Prostate gland (tissue), 2 donors: ENCODE measurements around the gene ADGRL3. TPM values are rescaled to one million over a fixed set of nuclear protein-coding genes. Genes with fewer than 3 reads are reported as not detected.

ENCODE experiments used
- DNase-seq: peaks from one replicate; pipeline ENCODE4 v3.0.0-alpha.2; 2019; ENCODE audit warnings: low spot score
- H3K27ac ChIP-seq, 2 donors: fragments of 200-600 bp; sonication (generic); 2 replicates each; pipeline ENCODE4 v1.5.1; 2017 to 2019
- H3K27me3 ChIP-seq: fragments of 200-600 bp; sonication (generic); replicated peaks from 2 replicates; pipeline ENCODE4 v1.5.1; 2019; ENCODE audit not compliant: insufficient read depth
- H3K36me3 ChIP-seq, 2 donors: fragments of 200-600 bp; sonication (generic); 1 replicate in 1 of 2; 2 replicates in 1 of 2; pipeline versions ENCODE4 v1.5.1 to v1.8.1; 2017 to 2019
- H3K4me1 ChIP-seq: fragments of 200-600 bp; sonication (generic); replicated peaks from 2 replicates; pipeline ENCODE4 v1.5.1; 2019
- H3K4me3 ChIP-seq, 2 donors: fragments of 200-600 bp; sonication (generic); 2 replicates each; pipeline ENCODE4 v1.5.1; 2017 to 2019
- H3K9me3 ChIP-seq: fragments of 200-600 bp; sonication (generic); 2 replicates; pipeline ENCODE4 v1.5.1; 2017
- POLR2A ChIP-seq: fragments of 450-650 bp; IDR thresholded peaks from one replicate; pipeline ENCODE4 v1.6.1; 2016; ENCODE audit warnings: antibody characterized with exemption, mild to moderate bottlenecking
- POLR2AphosphoS5 ChIP-seq: sonication (generic); formaldehyde crosslinking; IDR thresholded peaks from one replicate; pipeline ENCODE4 v1.6.1; 2017; ENCODE audit warnings: antibody characterized with exemption
- WGBS: methylation state at CpG from one replicate; pipeline ENCODE4 v1.1.5; 2018; 5-methylcytosine and 5-hydroxymethylcytosine counted together
- intact Hi-C: fragments of 100-400 bp; cut with DNase I; formaldehyde crosslinking; loops from one replicate; pipeline ENCODE4 v1.14.2; 2022
- total RNA-seq, 2 donors: library from RNA; depleted of rRNA; stranded (reverse); fragments of >200 nt; gene quantifications; one replicate each; pipeline ENCODE4 v1.1.0, GENCODE V29; 2016
- TF ChIP-seq, protein P1 (sequence below), 4 experiments: fragments of 200-600 bp in 2 of 4; fragments of 450-650 bp in 2 of 4; sonication (generic) in 2 of 4; IDR thresholded peaks; 1 replicate in 3 of 4; 2 replicates in 1 of 4; pipeline ENCODE4 v1.5.1; 2016 to 2019; ENCODE audit warnings: antibody characterized with exemption in 4 of 4, mild to moderate bottlenecking in 2 of 4, moderate library complexity in 2 of 4

The ADGRL3 gene
- total RNA-seq, 2 donors from 2014 or later, result 1.7 to 23.5 TPM

DNA sequence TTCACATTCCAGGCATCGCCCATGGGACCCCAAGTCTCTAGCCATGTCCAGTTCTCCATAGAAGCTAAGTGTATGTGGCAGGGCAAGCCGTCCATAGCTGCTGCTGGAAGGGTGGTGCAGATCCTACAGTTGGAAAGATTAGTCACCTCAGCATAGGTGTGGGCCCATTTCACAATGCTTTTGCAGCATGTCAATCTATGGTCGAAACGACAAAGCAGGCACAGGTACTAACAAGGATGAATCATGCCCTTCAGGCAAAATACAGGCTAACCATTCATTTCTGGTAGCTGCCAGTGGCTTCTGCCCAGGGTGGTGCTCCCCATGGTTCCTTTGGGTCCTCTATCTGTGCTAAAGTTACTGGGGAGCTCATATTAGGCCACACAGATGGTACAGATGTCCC is 225.2 kb downstream of the ADGRL3 start:
- no peak for DNase-seq
- intact Hi-C loops, result no loop called here
- no peaks in the 10 kb centered on the region for H3K27me3 ChIP-seq
- no peak overlapping the region for H3K4me3 ChIP-seq
- no peaks in the 10 kb centered on the region for H3K36me3 ChIP-seq
- no peaks in the 10 kb centered on the region for H3K4me1 ChIP-seq
- no peaks in the 10 kb centered on the region for H3K9me3 ChIP-seq
- TF ChIP-seq, protein P1, sequence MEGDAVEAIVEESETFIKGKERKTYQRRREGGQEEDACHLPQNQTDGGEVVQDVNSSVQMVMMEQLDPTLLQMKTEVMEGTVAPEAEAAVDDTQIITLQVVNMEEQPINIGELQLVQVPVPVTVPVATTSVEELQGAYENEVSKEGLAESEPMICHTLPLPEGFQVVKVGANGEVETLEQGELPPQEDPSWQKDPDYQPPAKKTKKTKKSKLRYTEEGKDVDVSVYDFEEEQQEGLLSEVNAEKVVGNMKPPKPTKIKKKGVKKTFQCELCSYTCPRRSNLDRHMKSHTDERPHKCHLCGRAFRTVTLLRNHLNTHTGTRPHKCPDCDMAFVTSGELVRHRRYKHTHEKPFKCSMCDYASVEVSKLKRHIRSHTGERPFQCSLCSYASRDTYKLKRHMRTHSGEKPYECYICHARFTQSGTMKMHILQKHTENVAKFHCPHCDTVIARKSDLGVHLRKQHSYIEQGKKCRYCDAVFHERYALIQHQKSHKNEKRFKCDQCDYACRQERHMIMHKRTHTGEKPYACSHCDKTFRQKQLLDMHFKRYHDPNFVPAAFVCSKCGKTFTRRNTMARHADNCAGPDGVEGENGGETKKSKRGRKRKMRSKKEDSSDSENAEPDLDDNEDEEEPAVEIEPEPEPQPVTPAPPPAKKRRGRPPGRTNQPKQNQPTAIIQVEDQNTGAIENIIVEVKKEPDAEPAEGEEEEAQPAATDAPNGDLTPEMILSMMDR (IDR thresholded peaks at IDR 0.05), result no peak
- no peak for TF ChIP-seq POLR2AphosphoS5
- no peak for TF ChIP-seq POLR2A
- WGBS, result 100% methylated on average over 4 of the region's 4 CpGs
- no peak overlapping the region for H3K27ac ChIP-seq

DNA sequence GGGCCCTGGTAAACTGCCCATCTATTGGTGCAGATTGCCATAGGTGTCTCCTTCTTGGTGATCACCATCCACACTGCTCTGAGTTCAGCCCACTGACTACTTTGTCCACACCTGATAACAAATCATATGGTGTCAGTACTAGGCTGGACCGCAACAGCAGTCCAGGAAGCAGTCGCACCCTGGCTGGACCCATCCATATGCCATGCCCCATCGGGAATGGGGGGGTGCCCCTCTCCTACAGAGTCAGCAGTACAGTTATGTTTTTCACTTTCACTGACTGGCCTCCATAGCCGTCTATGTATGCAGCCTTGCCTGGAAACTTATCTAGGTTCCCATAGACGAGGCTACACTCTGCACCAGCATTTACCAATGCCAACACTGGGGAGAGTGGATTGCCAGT is 226.1 kb downstream of the ADGRL3 start:
- H3K4me1 ChIP-seq, result no peaks in the 10 kb centered on the region
- intact Hi-C loops, result no loop called here
- DNase-seq, result no peak
- no peak overlapping the region for H3K27ac ChIP-seq
- TF ChIP-seq POLR2A (no peak), POLR2AphosphoS5 (no peak)
- TF ChIP-seq, protein P1 (IDR thresholded peaks at IDR 0.05), result no peak
- no peaks in the 10 kb centered on the region for H3K9me3 ChIP-seq
- H3K36me3 ChIP-seq, result no peaks in the 10 kb centered on the region
- H3K4me3 ChIP-seq, result no peak overlapping the region
- WGBS, result 77% methylated on average over 5 of the region's 5 CpGs
- no peaks in the 10 kb centered on the region for H3K27me3 ChIP-seq

DNA sequence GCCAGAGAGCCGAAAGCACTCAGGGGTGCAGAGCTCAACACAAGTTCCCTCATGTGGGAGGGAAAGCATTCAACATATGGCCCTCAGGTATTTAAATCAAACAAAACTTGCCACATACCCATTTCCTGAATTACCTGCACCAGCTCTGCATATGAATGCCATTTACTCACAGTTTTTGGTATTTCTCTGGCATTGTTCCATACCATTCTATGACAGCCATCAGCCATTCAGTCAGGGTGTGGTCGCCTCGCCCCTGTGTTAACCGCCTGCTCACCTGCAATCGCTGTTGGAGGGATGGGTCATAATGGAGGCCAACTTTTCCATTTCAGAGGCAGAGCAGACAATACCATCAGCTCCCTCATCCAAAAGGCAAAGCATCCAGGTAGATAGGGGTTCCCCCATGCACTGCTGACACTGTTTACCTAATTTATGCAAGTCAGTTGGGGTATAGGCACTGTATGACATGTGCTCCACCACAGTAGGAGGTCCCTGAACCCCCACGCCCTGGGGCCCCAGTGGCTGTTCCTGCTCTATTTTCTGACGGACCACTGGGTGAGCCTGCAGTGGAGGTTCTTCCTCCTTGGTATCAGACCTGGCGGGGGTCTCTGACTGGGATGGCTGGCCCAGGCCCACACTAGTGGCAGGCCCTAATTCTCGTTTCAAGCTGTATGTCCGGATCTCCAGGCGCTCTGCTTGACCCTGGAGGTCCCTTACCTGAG is 227.1 kb downstream of the ADGRL3 start:
- H3K4me3 ChIP-seq, result no peak overlapping the region
- H3K9me3 ChIP-seq, result no peaks in the 10 kb centered on the region
- TF ChIP-seq POLR2A, result no peak
- no peak for TF ChIP-seq POLR2AphosphoS5
- TF ChIP-seq, protein P1 (IDR thresholded peaks at IDR 0.05), result no peak
- H3K36me3 ChIP-seq, result no peaks in the 10 kb centered on the region
- 94% methylated on average over 11 of the region's 11 CpGs for WGBS
- H3K27me3 ChIP-seq, result no peaks in the 10 kb centered on the region
- DNase-seq, result no peak
- no peaks in the 10 kb centered on the region for H3K4me1 ChIP-seq
- no peak overlapping the region for H3K27ac ChIP-seq
- intact Hi-C loops, result no loop called here

DNA sequence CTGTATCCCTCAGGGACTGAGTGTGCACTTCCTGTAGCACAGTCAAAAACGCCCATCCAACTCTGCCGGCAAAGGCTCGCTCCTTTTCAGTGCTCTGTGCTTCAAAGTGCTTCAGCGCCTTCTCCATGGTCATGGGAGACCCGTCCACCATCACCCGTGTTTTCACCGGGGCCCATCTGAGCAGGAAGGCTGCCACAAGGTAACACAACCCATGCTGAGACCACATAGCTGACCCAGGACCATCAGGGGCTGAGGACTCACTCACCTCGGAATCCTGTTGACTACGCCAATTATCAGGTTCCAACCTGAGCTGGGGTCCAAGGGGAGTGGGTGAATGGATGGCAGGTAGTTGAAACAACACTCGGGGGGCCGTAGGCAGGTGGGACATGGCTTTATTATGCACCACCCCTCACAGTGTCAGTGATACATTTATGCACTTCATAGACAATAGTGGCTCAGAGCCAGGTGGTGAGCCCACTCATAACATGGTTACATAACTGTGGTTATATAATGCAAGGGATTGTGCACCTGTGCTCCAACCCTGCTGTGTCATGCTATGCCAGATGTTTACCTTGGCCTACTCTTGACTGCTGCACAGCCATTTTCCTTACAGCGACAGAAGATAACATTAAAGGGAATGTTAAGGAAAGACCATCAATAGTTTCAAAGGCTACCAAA is 227.8 kb downstream of the ADGRL3 start:
- no peaks in the 10 kb centered on the region for H3K36me3 ChIP-seq
- intact Hi-C loops, result no loop called here
- no peak overlapping the region for H3K27ac ChIP-seq
- no peak overlapping the region for H3K4me3 ChIP-seq
- TF ChIP-seq, protein P1 (IDR thresholded peaks at IDR 0.05), result no peak
- TF ChIP-seq POLR2A, result no peak
- no peak for DNase-seq
- H3K27me3 ChIP-seq, result no peaks in the 10 kb centered on the region
- no peaks in the 10 kb centered on the region for H3K9me3 ChIP-seq
- WGBS, result 81% methylated on average over 12 of the region's 12 CpGs
- no peaks in the 10 kb centered on the region for H3K4me1 ChIP-seq

DNA sequence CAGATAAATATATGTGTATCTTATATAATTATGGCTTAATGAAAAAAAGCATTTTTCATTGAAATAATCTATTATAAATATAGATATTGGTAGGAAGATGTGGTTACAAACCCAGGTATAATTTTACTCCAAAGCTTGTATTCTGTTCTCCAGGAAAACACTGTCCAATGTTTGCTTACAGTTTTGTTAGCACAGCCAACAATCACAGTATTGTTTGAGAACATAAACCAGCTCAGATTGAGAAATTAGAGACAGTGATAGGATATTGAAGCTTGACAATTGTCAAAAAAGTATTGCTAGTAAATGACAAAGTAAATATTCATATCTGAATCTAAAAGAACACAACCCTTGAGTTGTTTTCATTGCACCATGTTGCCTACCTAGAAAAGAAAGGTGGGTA is 228.8 kb downstream of the ADGRL3 start:
- H3K27me3 ChIP-seq, result no peaks in the 10 kb centered on the region
- H3K9me3 ChIP-seq, result no peaks in the 10 kb centered on the region
- intact Hi-C loops, result no loop called here
- TF ChIP-seq POLR2AphosphoS5, result no peak
- TF ChIP-seq, protein P1 (IDR thresholded peaks at IDR 0.05), result no peak
- no peak for TF ChIP-seq POLR2A
- no peak for DNase-seq
- H3K4me1 ChIP-seq, result no peaks in the 10 kb centered on the region
- H3K36me3 ChIP-seq, result no peaks in the 10 kb centered on the region
- no peak overlapping the region for H3K27ac ChIP-seq
- H3K4me3 ChIP-seq, result no peak overlapping the region
